Stimulated activated memory B cell treated with anti-CD40 and anti-IgM and Interleukin-4, amounts not matched to agents 10 μg/mL and 1 μg/mL and 100 μg/mL, for 72 hours (primary cell): ENCODE data around the gene SH3RF3.
A peak's percentile ranks its signal among the peaks of the same experiment; 100 is the strongest.
"Not testable (repeated sequence)": the region's sequence is repeated elsewhere in the genome, so short reads cannot be mapped to it uniquely, and the experiment has no call there.

Experiments used
- ATAC-seq: fragments of 150-1000 bp; cut with Tn5 transposase; 2 replicates; pipeline ENCODE4 v1.10.0; 2021
- H3K27ac Mint-ChIP-seq: one replicate; pipeline ENCODE4 v1.8.0; 2022; ENCODE audit warnings: mild to moderate bottlenecking, mixed read lengths
- H3K27me3 Mint-ChIP-seq: one replicate; pipeline ENCODE4 v1.8.0; 2022; ENCODE audit warnings: mixed read lengths
- H3K36me3 Mint-ChIP-seq: one replicate; pipeline ENCODE4 v1.8.0; 2022; ENCODE audit warnings: mixed read lengths
- H3K4me1 Mint-ChIP-seq: one replicate; pipeline ENCODE4 v1.8.0; 2022; ENCODE audit warnings: mixed read lengths
- H3K4me3 Mint-ChIP-seq: one replicate; pipeline ENCODE4 v1.8.0; 2022; ENCODE audit warnings: mild to moderate bottlenecking, moderate library complexity, mixed read lengths
- H3K9me3 Mint-ChIP-seq: one replicate; pipeline ENCODE4 v1.8.0; 2022; ENCODE audit warnings: mixed read lengths

Gene SH3RF3

DNA sequence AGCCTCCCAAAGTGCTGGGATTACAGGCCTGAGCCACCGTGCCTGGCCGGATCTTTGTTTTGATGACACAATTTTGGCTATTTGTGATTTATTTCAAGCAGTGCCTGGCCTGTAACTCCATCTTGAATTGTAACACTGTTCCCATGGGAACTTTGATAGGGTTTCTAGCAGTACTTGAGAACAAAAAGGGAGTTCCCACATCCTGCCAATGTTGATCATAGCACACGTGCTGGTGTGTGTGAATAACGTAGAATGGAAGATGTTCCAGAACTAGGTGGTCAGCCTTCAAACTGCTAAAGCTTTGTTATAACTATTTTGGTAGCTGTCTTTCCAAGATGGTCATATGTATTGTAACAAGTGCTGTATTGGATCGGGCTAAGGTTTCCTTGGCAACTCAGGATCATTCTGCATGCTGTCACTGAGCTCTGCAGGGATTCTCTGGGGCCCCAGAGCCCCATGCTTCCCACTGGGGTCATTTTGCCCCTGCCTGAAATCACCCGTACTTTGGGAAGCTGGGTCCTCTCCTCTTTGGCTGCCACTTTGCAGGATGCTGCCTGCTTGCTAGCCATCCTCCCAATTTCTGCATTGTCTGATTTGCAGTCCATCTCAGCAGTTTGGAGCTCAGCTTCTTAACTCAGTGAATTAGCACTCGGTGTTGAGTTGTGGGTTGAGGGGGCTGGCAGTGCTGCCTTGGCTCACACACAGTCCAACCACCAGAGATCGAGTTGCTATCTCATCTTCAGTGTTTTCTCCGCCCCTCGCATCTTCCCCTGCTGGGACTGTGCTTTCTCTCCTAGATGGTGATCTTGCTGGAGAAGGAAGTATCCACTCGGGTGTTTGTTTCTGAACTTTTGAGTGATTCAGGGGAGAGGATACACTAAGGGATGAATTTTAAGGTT lies 26.8 kb downstream of the SH3RF3 start:
- Mint-ChIP-seq H3K27ac (no peak overlapping the region), H3K9me3 (no peaks in the 10 kb centered on the region), H3K36me3 (no peaks in the 10 kb centered on the region), H3K4me3 (no peak overlapping the region), H3K27me3 (peaks cover 19% of the 10 kb centered on the region), H3K4me1 (no peaks in the 10 kb centered on the region)
- no peak for ATAC-seq

DNA sequence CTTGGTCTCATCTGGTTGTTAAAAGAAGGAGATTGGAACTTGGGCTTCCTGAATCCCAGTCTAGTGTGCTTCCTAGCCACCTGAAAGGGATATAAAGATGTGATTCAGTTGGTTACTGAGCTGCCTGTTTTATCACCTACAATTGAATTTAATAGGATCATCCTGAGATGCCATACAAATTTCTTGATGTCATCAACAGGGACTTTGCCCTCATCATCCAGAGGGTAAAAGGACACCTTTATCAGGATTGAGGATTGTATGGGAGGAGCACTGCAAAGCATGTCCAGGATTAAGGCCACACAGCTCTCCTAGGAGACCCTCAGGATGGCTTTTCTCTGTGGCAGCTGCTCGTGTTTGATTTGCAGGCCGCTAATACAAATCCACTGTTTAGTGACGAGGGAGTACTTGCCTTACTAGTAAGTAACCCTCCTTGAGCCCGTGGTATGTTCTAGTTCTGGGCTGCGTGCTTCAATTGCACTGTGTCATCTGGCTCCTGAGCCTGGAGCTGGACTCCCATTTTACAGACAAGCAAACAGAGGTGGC lies 28.6 kb downstream of the SH3RF3 start:
- Mint-ChIP-seq H3K27me3 (peaks cover 24% of the 10 kb centered on the region), H3K4me3 (no peak overlapping the region), H3K27ac (no peak overlapping the region), H3K4me1 (no peaks in the 10 kb centered on the region), H3K36me3 (no peaks in the 10 kb centered on the region), H3K9me3 (no peaks in the 10 kb centered on the region)
- no peak for ATAC-seq

DNA sequence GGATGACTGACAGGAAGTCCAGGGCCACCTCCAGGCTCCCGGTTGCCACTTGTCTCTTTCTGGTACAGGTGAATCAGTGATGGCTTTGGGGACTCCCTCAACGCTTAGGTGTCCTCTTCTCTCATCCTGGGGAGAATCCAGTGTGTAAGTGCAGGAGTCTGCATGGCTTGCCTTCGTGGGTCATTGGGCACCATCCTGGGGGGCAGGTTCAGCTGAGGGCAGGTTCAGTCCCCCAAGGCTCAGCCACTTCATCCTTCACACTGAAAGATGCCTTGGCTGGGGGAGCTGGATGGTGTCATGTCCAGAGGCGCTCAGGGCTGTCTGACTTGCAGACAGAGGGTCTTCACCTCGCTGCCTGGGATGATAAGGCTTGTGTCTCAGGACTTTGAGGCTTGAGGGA lies 29.2 kb downstream of the SH3RF3 start:
- H3K4me1 Mint-ChIP-seq: no peaks in the 10 kb centered on the region
- no peak for ATAC-seq
- H3K4me3 Mint-ChIP-seq: no peak overlapping the region
- H3K36me3 Mint-ChIP-seq: no peaks in the 10 kb centered on the region
- no peak overlapping the region for H3K27ac Mint-ChIP-seq
- no peaks in the 10 kb centered on the region for H3K9me3 Mint-ChIP-seq
- H3K27me3 Mint-ChIP-seq: peaks cover 24% of the 10 kb centered on the region

DNA sequence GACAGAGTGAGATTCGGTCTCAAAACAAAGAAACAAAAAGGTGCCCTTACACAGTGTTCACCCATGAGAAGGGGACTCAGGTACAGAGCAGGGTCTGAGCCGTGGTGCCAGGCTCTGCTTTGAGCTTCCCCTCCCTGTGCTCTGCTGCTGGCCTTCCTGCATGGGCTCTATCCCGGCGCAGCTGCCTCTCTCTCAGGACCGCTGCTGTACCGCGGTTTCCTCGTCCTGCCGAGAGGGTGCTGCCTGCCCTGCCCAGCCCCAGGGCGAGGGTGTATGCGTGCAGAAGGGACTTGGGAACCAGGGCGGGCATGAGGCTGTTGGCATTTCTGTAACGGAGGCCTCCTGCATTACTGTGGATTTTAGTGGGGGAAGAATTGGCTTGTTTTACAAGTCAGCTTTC lies 30.1 kb downstream of the SH3RF3 start:
- no peaks in the 10 kb centered on the region for H3K4me1 Mint-ChIP-seq
- ATAC-seq: peak; percentile 28
- H3K27me3 Mint-ChIP-seq: peaks cover 24% of the 10 kb centered on the region
- no peaks in the 10 kb centered on the region for H3K36me3 Mint-ChIP-seq
- H3K27ac Mint-ChIP-seq: no peak overlapping the region
- no peaks in the 10 kb centered on the region for H3K9me3 Mint-ChIP-seq
- H3K4me3 Mint-ChIP-seq: no peak overlapping the region

DNA sequence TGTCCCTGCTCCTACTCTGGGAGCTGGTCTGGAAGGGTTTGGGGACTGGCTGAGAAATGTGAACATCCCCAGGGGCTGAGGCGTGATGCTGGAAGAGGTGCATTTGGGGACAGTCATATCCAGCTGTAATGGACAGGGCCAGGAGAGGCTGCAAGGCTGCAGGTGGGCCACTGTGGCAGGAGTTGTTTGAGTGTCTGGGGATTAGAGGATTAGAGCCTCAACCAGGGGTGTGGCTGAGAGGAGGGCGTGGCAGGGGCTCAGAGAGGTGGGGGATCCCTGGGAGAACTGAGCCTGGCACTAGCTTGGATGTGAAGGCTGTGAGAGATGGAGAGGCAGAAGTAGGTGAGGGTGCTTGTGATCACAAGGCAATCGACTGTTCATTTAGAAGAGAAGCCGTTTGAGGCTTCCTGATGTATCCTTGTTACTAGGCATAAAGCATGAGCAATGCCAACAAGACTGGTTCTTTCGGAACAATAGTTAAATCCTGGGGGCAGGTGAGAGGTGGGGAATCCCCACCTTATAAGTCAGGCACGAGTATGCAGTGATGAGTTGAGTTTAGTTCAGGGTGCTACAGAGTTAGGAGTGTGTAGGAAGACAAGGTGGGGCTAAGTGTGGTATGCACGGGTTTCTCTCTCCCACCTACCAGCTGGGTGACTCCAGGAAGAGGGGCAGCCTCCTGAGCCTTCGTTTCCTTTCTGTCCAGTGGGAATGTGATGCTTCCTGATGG lies 31.9 kb downstream of the SH3RF3 start:
- Mint-ChIP-seq H3K9me3 (no peaks in the 10 kb centered on the region), H3K4me3 (no peak overlapping the region), H3K27me3 (peaks cover 24% of the 10 kb centered on the region), H3K27ac (no peak overlapping the region), H3K36me3 (no peaks in the 10 kb centered on the region), H3K4me1 (no peaks in the 10 kb centered on the region)
- ATAC-seq: no peak

DNA sequence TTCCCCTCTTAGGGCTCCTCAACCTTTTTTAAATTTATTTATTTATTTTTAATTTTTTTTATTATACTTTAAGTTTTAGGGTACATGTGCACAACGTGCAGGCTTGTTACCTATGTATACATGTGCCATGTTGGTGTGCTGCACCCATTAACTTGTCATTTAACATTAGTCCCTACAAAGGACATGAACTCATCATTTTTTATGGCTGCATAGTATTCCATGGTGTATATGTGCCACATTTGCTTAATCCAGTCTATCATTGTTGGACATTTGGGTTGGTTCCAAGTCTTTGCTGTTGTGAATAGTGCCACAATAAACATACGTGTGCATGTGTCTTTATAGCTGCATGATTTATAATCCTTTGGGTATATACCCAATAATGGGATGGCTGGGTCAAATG lies 33.4 kb downstream of the SH3RF3 start:
- not testable (repeated sequence) for H3K4me1 Mint-ChIP-seq, H3K36me3 Mint-ChIP-seq, H3K27ac Mint-ChIP-seq, ATAC-seq, H3K9me3 Mint-ChIP-seq, H3K4me3 Mint-ChIP-seq
- H3K27me3 Mint-ChIP-seq: peaks cover 24% of the 10 kb centered on the region

DNA sequence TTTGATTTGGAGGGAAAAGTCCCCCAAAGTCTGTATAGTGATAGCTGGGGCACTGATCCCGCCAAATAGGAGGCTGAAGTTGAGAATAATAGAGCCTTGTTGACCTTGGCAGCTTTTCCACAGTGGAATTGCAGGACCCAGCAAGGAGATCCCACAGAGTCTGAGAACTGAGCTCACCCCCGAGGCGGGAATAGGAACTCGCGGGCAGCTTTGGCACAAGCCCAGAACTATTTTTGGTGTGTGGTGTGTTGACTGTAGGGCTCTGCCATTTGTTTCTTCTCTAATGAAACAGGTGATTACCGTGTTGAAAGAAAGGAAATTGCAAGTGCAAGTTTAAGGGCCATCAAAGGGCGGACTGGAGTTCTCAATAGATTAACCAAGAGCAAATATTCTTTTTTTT lies 34.0 kb downstream of the SH3RF3 start:
- no peak overlapping the region for H3K4me3 Mint-ChIP-seq
- no peak overlapping the region for H3K27ac Mint-ChIP-seq
- no peaks in the 10 kb centered on the region for H3K4me1 Mint-ChIP-seq
- H3K27me3 Mint-ChIP-seq: peaks cover 24% of the 10 kb centered on the region
- H3K9me3 Mint-ChIP-seq: no peaks in the 10 kb centered on the region
- no peak for ATAC-seq
- H3K36me3 Mint-ChIP-seq: no peaks in the 10 kb centered on the region

DNA sequence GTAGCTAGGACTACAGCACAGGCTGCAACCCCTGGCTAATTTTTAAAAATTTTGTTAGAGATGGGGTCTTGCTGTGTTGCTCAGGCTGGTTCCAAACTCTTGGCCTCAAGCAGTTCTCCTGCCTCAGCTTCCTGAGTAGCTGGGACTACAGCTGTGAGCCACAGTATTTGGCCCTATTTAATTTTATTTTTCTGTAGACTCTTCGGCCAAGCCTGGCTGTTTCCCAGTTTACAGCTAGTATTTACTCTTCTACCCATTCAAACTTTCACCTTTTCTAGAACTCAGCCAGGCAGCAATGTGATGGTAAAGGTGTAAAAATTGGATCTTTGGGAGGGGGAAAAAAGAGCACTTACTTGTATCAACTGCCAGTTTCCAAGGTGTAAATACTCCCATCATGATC lies 35.3 kb downstream of the SH3RF3 start:
- H3K27ac Mint-ChIP-seq: no peak overlapping the region
- no peak for ATAC-seq
- no peak overlapping the region for H3K4me3 Mint-ChIP-seq
- no peaks in the 10 kb centered on the region for H3K9me3 Mint-ChIP-seq
- peaks cover 14% of the 10 kb centered on the region for H3K27me3 Mint-ChIP-seq
- no peaks in the 10 kb centered on the region for H3K4me1 Mint-ChIP-seq
- H3K36me3 Mint-ChIP-seq: no peaks in the 10 kb centered on the region

DNA sequence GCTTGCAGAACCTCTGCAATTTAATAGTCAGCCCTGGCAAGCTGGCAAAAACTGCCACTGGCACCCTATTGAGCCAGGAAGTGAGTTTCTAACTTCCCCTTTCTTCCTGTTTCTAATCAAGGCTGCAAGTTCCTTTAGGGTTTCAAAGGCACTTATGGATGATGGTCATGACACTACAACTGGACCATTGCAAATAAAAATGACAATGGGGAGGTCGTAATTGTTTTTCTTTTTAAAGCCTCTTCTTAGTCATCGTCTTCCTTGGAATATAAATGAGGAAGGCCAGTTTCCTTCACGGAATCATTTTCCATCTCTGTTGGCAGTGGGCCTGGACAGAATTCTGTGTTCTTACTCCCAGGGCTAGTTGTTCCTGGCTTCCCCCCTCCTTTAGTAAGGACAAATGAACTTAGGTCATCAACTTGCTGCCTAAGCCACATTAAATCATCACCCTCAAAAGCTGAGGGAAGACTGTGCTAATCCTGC lies 35.8 kb downstream of the SH3RF3 start:
- H3K27ac Mint-ChIP-seq: no peak overlapping the region

DNA sequence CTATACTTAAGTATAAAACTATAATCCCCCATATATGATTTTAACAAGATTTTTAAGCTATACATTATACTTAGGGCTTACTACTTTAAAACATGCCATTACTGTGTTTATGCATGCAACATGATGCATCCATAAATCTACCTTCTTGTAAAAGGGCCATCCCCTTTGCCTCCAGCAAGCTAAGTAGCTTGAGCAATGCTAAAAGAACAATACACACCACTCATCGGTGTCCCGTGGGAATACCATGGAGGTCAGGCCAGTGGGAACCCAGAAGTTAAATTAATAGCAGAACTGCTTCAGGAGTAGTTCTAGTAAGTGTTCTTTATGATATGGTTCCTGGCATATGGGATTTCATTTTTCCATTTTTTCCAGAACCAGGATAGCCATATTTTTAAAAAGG lies 37.8 kb downstream of the SH3RF3 start:
- H3K27ac Mint-ChIP-seq: no peak overlapping the region
- ATAC-seq: no peak
- no peak overlapping the region for H3K4me3 Mint-ChIP-seq
- H3K36me3 Mint-ChIP-seq: no peaks in the 10 kb centered on the region
- no peaks in the 10 kb centered on the region for H3K27me3 Mint-ChIP-seq
- H3K4me1 Mint-ChIP-seq: no peaks in the 10 kb centered on the region
- no peaks in the 10 kb centered on the region for H3K9me3 Mint-ChIP-seq

More for the DNA sequence above, 35.8 kb downstream of the SH3RF3 start:
- Mint-ChIP-seq H3K4me3 (no peak overlapping the region), H3K9me3 (no peaks in the 10 kb centered on the region), H3K27me3 (peaks cover 13% of the 10 kb centered on the region), H3K36me3 (no peaks in the 10 kb centered on the region), H3K4me1 (no peaks in the 10 kb centered on the region)
- no peak for ATAC-seq

DNA sequence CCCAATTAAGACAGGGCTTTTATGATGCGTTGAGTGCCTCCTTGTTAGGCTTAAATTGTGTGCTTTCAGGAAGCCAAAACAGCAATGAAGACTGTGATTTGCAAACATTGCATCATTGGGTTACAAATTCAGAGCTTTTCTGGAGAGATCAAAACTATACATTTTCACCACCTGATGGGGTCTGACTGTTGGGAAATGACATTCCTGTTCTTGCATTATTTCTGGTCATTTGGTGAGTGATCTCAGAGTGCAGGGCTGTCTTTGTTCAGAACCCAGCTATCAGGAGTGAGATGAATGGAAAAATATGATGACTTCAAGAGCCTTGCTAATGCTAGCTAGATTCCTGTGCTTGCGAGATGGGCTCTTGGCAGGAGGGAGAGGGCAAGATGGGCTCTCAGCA lies 39.1 kb downstream of the SH3RF3 start:
- Mint-ChIP-seq H3K4me3 (no peak overlapping the region), H3K4me1 (no peaks in the 10 kb centered on the region), H3K9me3 (no peaks in the 10 kb centered on the region), H3K27ac (no peak overlapping the region), H3K27me3 (peaks cover 12% of the 10 kb centered on the region), H3K36me3 (no peaks in the 10 kb centered on the region)
- ATAC-seq: no peak

DNA sequence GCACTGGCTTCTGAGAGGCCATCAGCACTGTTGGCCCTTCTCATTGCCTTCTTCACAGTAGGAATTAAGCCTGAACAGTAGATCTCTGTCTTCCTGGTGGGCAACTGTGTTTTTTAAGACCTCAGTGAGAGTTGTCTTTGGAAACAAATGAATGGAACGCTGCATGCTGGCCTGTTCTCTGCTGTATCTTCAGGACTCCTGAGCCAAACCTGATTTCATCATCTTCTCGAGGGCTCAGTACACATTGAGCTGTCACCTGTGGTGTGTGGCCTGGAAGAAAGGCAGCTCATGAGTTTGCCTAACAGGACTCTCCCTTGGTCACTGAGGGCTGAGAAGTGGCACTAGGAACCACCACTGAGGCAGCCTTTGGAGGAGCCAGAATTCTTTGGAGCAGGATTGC lies 39.7 kb downstream of the SH3RF3 start:
- no peaks in the 10 kb centered on the region for H3K9me3 Mint-ChIP-seq
- no peak for ATAC-seq
- no peak overlapping the region for H3K4me3 Mint-ChIP-seq
- no peaks in the 10 kb centered on the region for H3K4me1 Mint-ChIP-seq
- H3K27me3 Mint-ChIP-seq: peaks cover 18% of the 10 kb centered on the region
- H3K36me3 Mint-ChIP-seq: no peaks in the 10 kb centered on the region
- H3K27ac Mint-ChIP-seq: no peak overlapping the region

DNA sequence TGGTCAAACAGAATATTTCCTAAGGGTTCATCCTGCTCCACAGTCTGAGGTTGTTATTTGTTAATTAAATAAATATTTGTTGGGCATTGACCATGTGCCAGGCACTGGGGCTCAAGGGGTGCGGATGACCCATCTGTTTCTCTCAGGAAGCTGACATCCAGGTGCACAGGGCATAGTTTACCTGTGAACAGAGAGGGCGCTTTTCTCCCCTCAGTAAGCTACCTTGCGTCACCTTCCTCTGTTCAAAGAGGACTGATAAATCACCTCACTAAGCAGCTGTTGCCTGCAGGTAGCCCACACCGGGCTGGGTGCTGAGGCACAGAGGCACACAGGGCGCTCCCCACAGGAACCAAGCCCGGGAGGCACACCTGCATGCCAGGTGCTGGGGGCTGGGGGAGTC lies 41.6 kb downstream of the SH3RF3 start:
- no peak overlapping the region for H3K4me3 Mint-ChIP-seq
- ATAC-seq: no peak
- H3K36me3 Mint-ChIP-seq: no peaks in the 10 kb centered on the region
- H3K9me3 Mint-ChIP-seq: no peaks in the 10 kb centered on the region
- H3K27ac Mint-ChIP-seq: no peak overlapping the region
- H3K4me1 Mint-ChIP-seq: no peaks in the 10 kb centered on the region
- H3K27me3 Mint-ChIP-seq: peaks cover 31% of the 10 kb centered on the region

DNA sequence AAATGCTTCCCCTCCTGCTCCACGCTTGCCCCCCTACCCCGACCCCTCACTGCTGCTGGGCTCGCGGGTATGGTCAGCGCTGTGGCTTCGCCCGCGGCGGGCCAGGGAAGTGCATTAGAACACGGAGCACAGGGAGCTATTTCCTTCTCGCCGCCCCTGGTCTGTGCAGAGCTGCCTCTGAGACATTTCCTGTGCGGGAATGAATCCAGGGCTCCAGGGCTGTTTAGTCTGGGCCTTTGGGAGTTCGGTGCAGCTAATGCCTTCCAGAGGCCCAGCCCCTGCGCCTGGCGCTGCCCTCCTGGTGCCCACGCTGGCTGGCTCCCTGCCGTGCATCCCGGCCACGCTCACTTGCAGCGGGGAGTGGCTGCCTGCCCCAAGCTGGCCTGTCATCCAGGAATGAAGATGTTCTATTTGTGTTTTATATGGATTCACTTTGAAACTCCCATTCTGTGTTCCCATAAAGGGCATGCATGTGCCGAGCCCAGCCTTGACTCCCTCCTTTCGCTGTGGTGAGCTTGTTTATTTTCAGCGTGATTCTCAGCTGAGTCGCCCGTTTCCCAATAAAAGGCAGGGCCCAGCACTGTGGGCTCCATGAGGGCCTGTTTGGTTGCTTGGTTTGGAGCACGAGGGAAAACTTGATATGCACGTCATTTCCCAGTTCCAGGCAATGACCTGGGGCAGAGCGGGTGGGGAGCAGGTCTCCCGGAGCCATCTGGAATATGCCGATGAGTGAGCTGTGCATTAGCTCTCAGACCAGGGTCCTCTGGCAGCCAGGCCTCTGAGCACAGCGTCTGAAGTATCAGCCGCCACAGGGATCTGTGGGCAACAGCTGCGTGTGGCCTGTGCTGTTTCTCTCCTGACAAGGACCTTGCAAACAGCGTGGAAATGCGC lies 42.7 kb downstream of the SH3RF3 start:
- Mint-ChIP-seq H3K9me3 (no peaks in the 10 kb centered on the region), H3K4me3 (no peak overlapping the region), H3K27me3 (peaks cover 31% of the 10 kb centered on the region), H3K4me1 (no peaks in the 10 kb centered on the region), H3K36me3 (no peaks in the 10 kb centered on the region), H3K27ac (no peak overlapping the region)
- no peak for ATAC-seq

DNA sequence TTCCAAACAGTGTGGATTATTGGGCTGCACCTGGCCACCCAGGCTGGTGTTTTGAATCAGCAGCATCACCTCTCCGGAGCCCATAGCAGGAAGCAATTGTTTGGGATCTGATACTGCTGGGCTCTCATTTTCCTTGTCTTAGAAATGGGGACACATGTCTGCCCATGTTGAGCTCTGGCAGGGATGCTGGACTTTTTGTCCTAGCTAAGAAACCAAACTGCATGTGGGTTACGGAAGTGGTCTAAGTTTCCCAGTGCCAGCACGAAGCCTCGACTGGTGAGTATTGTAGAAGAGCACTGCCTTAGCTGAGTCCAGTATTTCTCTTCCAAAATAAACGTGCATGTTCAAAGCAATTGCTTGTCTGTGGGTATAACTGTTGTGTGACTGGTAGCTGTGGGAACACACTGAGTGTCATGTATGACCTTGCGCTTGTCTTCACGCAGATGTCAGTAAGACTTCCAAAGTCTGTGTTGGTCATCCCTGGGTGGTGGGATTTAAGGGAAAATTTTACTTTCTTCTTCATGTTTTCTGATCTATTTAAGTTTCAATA lies 43.6 kb downstream of the SH3RF3 start:
- no peaks in the 10 kb centered on the region for H3K36me3 Mint-ChIP-seq
- peaks cover 31% of the 10 kb centered on the region for H3K27me3 Mint-ChIP-seq
- no peaks in the 10 kb centered on the region for H3K9me3 Mint-ChIP-seq
- no peak for ATAC-seq
- no peak overlapping the region for H3K27ac Mint-ChIP-seq
- no peak overlapping the region for H3K4me3 Mint-ChIP-seq
- H3K4me1 Mint-ChIP-seq: no peaks in the 10 kb centered on the region
